Activated naive CD8-positive, alpha-beta T cell treated with anti-CD3 and anti-CD28 coated beads, Interleukin-2, amount 50 U/mL, for 24 hours (primary cell): ENCODE data around the gene CACNA1S.

Experiments
- ATAC-seq: fragments of 150-1000 bp; cut with Tn5 transposase; one replicate; pipeline ENCODE4 v1.10.0; 2021
- DNase-seq: peaks from one replicate; pipeline ENCODE4 v3.0.0; 2021
- H3K27ac Mint-ChIP-seq: one replicate; pipeline ENCODE4 v1.8.0; 2021; ENCODE audit warnings: mild to moderate bottlenecking, mixed read lengths
- H3K27me3 Mint-ChIP-seq: one replicate; pipeline ENCODE4 v1.8.0; 2021; ENCODE audit warnings: mixed read lengths
- H3K36me3 Mint-ChIP-seq: one replicate; pipeline ENCODE4 v1.8.0; 2021; ENCODE audit warnings: low read depth, mixed read lengths
- H3K4me1 Mint-ChIP-seq: one replicate; pipeline ENCODE4 v1.8.0; 2021; ENCODE audit warnings: mixed read lengths
- H3K4me3 Mint-ChIP-seq: one replicate; pipeline ENCODE4 v1.8.0; 2021; ENCODE audit warnings: mild to moderate bottlenecking, moderate library complexity, mixed read lengths
- H3K9me3 Mint-ChIP-seq: one replicate; pipeline ENCODE4 v1.8.0; 2021; ENCODE audit warnings: mixed read lengths

Gene CACNA1S

GRCh38 chr1:201131398-201131797 lies 19.2 kb upstream of the CACNA1S start:
- H3K36me3 Mint-ChIP-seq = peaks cover 2% of the 10 kb centered on the region
- no peaks in the 10 kb centered on the region for H3K4me1 Mint-ChIP-seq
- H3K4me3 Mint-ChIP-seq = no peak overlapping the region
- H3K27ac Mint-ChIP-seq = no peak overlapping the region
- no peak for ATAC-seq
- H3K27me3 Mint-ChIP-seq = no peaks in the 10 kb centered on the region
- no peaks in the 10 kb centered on the region for H3K9me3 Mint-ChIP-seq
- DNase-seq = no peak

- H3K9me3 Mint-ChIP-seq = no peaks in the 10 kb centered on the region
- DNase-seq (no peak), ATAC-seq (no peak)
- no peak overlapping the region for H3K27ac Mint-ChIP-seq
- H3K4me1 Mint-ChIP-seq = no peaks in the 10 kb centered on the region
- H3K27me3 Mint-ChIP-seq = peaks cover 6% of the 10 kb centered on the region
- peaks cover 2% of the 10 kb centered on the region for H3K36me3 Mint-ChIP-seq
- no peak overlapping the region for H3K4me3 Mint-ChIP-seq
These were observed 16.7 kb upstream of the CACNA1S start for GRCh38 chr1:201128962-201129361.

- ATAC-seq (no peak), DNase-seq (no peak)
- H3K4me1 Mint-ChIP-seq = no peaks in the 10 kb centered on the region
- peaks cover 2% of the 10 kb centered on the region for H3K36me3 Mint-ChIP-seq
- peaks cover 6% of the 10 kb centered on the region for H3K27me3 Mint-ChIP-seq
- H3K4me3 Mint-ChIP-seq = no peak overlapping the region
- H3K9me3 Mint-ChIP-seq = no peaks in the 10 kb centered on the region
- no peak overlapping the region for H3K27ac Mint-ChIP-seq
These were observed 16.2 kb upstream of the CACNA1S start for GRCh38 chr1:201128476-201128875.

GRCh38 chr1:201127755-201128455 lies 15.7 kb upstream of the CACNA1S start:
- no peak overlapping the region for H3K27ac Mint-ChIP-seq
- ATAC-seq (no peak), DNase-seq (no peak)
- H3K4me3 Mint-ChIP-seq = no peak overlapping the region
- H3K27me3 Mint-ChIP-seq = peaks cover 6% of the 10 kb centered on the region
- no peaks in the 10 kb centered on the region for H3K9me3 Mint-ChIP-seq
- no peaks in the 10 kb centered on the region for H3K4me1 Mint-ChIP-seq
- H3K36me3 Mint-ChIP-seq = peaks cover 1% of the 10 kb centered on the region

- H3K4me3 Mint-ChIP-seq = no peak within 1 kb of the TSS
- no peaks in the 10 kb centered on the region for H3K9me3 Mint-ChIP-seq
- peaks cover 6% of the 10 kb centered on the region for H3K27me3 Mint-ChIP-seq
- no peak for ATAC-seq
- no peak within 1 kb of the TSS for H3K27ac Mint-ChIP-seq
- H3K4me1 Mint-ChIP-seq = no peaks in the 10 kb centered on the region
- no peaks in the 10 kb centered on the region for H3K36me3 Mint-ChIP-seq
- DNase-seq = no peak
These were observed 14.9 kb upstream of the CACNA1S start, which contains the start of gene ASCL5 for GRCh38 chr1:201126832-201127754. TSS of gene ASCL5 (minus strand) at chr1:201127184. CDS start at chr1:201115372, 11,812 bp downstream.

DNA sequence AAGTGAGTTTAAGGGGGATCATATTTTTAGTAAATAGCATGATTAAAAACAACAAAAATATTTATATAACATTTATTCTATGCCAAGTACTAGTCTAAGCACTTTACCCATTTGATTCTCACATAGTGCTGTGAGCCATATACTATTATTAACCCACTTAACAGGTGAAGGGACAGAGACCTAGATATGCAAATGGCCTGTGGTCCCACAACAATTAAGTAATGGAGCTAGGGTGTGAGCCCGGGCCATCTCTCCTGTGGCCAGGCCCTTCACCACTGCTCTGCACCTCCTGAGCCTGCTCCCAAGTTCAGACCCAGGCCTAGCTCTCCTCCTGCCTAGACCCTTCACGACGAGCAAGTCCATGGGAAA lies 14.2 kb upstream of the CACNA1S start:
- Mint-ChIP-seq H3K27ac (no peak overlapping the region), H3K4me3 (no peak overlapping the region), H3K27me3 (peaks cover 6% of the 10 kb centered on the region), H3K36me3 (no peaks in the 10 kb centered on the region), H3K4me1 (no peaks in the 10 kb centered on the region), H3K9me3 (no peaks in the 10 kb centered on the region)
- DNase-seq (no peak), ATAC-seq (no peak)

DNA sequence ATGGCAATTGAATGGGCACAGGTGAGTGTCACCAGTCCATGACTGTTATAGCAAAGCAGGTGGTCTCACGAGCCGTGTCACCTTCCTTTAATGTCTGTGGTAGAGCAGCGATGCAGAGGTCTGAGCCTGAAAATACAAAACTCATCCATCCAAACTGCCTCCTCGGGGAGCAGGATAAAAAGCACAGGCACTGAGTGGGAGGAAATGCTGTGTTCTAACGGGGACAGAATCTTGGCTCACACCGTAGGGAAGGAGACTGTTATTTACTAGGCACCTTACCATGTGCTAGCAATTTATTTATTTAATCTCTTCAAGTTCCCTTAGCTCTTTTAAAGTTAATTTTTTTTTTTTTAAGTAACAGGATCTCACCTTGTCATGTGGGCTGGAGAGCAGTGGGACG lies 13.6 kb upstream of the CACNA1S start:
- Mint-ChIP-seq H3K27me3 (peaks cover 6% of the 10 kb centered on the region), H3K4me1 (no peaks in the 10 kb centered on the region)
- no peak for ATAC-seq

GRCh38 chr1:201125019-201125418 lies 12.8 kb upstream of the CACNA1S start:
- no peaks in the 10 kb centered on the region for H3K36me3 Mint-ChIP-seq
- no peak overlapping the region for H3K27ac Mint-ChIP-seq

More for the DNA sequence above, 13.6 kb upstream of the CACNA1S start:
- no peaks in the 10 kb centered on the region for H3K9me3 Mint-ChIP-seq
- H3K27ac Mint-ChIP-seq = no peak overlapping the region
- DNase-seq = no peak
- no peaks in the 10 kb centered on the region for H3K36me3 Mint-ChIP-seq
- no peak overlapping the region for H3K4me3 Mint-ChIP-seq

DNA sequence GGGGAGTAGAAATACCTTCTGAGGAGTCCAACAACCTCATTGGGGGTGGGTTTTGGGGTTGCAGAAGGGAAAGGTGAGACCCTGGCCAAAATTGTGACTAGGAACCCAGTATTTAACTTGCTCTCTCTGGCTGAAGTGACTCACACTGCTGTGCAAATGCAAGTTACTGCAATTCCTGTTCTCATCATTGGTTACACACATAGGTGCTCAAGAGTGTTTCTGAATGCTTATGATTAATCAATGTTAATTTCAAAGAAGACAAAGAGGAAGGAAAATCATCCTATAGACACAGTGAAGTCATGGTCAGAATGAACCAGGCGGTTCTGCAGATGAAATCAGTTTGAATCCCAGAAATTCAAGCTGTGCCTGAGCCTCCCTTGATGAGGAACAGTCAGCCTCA lies 11.6 kb upstream of the CACNA1S start:
- Mint-ChIP-seq H3K27ac (no peak overlapping the region), H3K36me3 (no peaks in the 10 kb centered on the region), H3K9me3 (no peaks in the 10 kb centered on the region), H3K4me1 (peaks cover 2% of the 10 kb centered on the region), H3K27me3 (peaks cover 6% of the 10 kb centered on the region), H3K4me3 (no peak overlapping the region)
- no peak for ATAC-seq
- DNase-seq = no peak

More at GRCh38 chr1:201125019-201125418, 12.8 kb upstream of the CACNA1S start:
- peaks cover 6% of the 10 kb centered on the region for H3K27me3 Mint-ChIP-seq
- no peak for DNase-seq
- no peaks in the 10 kb centered on the region for H3K4me1 Mint-ChIP-seq
- H3K9me3 Mint-ChIP-seq = no peaks in the 10 kb centered on the region
- ATAC-seq = no peak
- no peak overlapping the region for H3K4me3 Mint-ChIP-seq

GRCh38 chr1:201122321-201122957 lies 10.2 kb upstream of the CACNA1S start:
- H3K27me3 Mint-ChIP-seq = peaks cover 6% of the 10 kb centered on the region
- peaks cover 2% of the 10 kb centered on the region for H3K4me1 Mint-ChIP-seq
- H3K36me3 Mint-ChIP-seq = no peaks in the 10 kb centered on the region
- ATAC-seq (no peak), DNase-seq (no peak)
- H3K4me3 Mint-ChIP-seq = no peak overlapping the region
- H3K9me3 Mint-ChIP-seq = no peaks in the 10 kb centered on the region
- H3K27ac Mint-ChIP-seq = no peak overlapping the region

DNA sequence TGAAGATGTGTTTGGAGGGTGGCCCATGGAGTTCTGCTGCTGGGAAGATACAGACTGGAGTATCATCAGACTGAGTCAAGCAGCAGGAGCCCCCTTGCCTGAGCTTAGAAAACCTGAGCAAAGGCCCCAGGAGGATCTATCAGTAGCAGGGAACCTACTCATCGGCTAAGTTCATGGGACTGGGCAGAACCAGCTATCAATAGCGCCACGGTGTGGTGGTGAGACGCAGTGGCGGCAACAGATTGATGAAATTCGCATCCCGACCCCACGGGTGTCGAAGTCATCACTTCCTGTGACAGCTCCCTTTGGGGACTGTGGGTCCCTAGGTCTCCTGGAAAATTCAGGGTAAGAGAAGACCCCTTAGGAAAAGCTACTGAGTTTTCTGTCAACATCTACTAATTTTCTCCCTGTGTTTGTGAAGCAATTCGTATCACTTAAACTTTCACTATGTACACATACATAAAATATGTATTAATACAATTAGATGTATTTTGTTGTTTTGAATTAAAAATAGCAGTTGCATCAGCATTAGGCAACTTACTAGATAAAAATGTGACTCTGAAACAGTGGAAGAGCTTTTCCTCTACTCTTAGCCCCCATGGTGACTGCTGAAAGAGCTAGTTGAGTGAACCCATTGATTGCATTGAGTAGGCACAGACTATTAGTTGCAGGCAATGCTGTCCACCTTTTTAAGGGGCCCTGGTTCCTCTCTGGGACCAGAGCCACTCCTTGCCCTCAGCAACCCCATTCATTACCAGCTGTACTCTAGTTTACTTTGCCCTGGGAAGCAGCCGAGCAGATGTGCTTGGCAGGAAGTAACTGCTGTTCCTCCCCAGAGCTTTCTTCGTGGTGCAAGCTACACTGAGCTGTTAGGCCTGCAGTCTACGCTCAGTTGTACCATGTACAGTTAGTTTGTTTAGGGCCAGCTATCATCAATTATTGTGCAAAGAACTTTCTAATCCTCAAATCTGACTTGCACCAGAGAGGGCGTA lies 7.3 kb upstream of the CACNA1S start:
- H3K9me3 Mint-ChIP-seq = no peaks in the 10 kb centered on the region
- peaks cover 9% of the 10 kb centered on the region for H3K4me1 Mint-ChIP-seq
- ATAC-seq (peak; percentile 42), DNase-seq (peak; percentile 67)
- H3K27ac Mint-ChIP-seq = no peak overlapping the region
- no peaks in the 10 kb centered on the region for H3K36me3 Mint-ChIP-seq
- no peak overlapping the region for H3K4me3 Mint-ChIP-seq
- H3K27me3 Mint-ChIP-seq = no peaks in the 10 kb centered on the region

GRCh38 chr1:201116091-201116490 lies 3.9 kb upstream of the CACNA1S start:
- Mint-ChIP-seq H3K4me1 (peaks cover 14% of the 10 kb centered on the region), H3K27ac (no peak overlapping the region), H3K4me3 (peak overlapping the region; percentile 11), H3K27me3 (no peaks in the 10 kb centered on the region), H3K36me3 (no peaks in the 10 kb centered on the region), H3K9me3 (no peaks in the 10 kb centered on the region)
- DNase-seq (no peak), ATAC-seq (no peak)

DNA sequence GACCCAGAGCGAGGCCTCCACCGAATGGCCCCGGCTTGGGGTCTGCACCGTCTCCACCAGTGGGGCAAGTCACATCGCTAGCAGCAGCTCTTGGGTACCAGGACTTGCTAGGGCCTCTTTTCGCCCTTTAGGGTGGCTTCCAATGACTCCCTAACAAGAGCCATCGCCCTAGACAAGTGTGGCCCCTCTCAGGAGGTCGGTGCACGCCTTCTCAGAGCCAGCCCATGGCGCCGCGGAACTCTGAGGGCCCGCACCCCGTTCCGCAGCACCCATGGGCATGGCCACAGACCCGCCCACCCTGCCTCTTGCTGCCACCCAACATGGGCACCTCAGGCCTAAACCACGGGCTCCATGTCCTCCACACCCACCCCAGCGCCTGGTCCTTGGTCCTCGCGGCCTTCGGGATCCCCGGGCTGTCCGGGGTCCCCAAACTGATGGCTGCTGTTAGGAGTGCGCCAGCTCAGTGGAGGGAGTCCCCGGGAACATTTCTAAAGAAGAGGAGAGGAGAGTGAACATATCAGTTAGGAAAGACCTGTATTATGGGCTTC lies 3.2 kb upstream of the CACNA1S start:
- H3K36me3 Mint-ChIP-seq = no peaks in the 10 kb centered on the region
- H3K27ac Mint-ChIP-seq = no peak overlapping the region
- no peaks in the 10 kb centered on the region for H3K27me3 Mint-ChIP-seq
- H3K4me1 Mint-ChIP-seq = peaks cover 14% of the 10 kb centered on the region
- DNase-seq = no peak
- peak overlapping the region; percentile 11 for H3K4me3 Mint-ChIP-seq
- no peaks in the 10 kb centered on the region for H3K9me3 Mint-ChIP-seq
- no peak for ATAC-seq
